Activated CD8-positive, alpha-beta memory T cell treated with anti-CD3 and anti-CD28 coated beads for 24 hours (primary cell): ENCODE measurements around the gene PKP2.
"Not testable (repeated sequence)": the region's sequence is repeated elsewhere in the genome, so short reads cannot be mapped to it uniquely, and the experiment has no call there.

Experiments
- DNase-seq: peaks from one replicate; pipeline ENCODE4 v3.0.0-alpha.2; 2020

PKP2 gene

DNA sequence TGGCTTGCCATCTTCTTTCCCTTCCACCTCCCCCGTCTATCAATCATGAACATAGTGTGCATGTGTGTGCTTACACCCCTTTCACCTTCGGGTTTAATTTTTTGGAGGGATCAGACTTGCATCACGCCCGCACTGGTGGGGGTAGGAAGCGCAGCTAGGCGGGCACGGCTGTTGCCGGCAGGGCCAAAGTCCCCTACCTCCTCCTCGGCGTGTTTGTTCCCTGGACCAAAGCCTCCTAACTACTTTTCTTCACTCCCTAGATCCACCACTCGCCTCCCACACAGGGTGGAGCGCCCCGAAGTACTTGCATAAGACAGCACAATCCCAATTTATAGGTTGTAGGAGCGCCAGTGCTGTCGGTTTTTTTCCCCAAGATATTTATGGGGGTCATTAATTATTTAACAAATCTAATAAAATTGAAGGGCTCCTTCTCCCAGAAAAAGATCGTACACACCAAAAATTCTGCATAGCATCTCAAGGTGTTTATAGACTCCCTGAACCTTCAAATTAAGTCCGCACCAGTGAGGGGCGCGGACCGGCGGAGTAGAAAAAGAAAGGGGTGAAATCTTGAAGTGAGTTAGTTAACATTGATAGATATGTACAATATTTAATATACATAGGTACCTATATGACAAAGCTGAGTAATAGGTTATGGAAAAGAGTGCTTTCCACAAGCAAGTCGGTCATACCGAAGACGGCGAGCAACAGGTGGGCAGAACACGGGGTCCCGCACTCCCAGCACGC is 717 bp downstream of the PKP2 start:
- DNase-seq = no peak

DNA sequence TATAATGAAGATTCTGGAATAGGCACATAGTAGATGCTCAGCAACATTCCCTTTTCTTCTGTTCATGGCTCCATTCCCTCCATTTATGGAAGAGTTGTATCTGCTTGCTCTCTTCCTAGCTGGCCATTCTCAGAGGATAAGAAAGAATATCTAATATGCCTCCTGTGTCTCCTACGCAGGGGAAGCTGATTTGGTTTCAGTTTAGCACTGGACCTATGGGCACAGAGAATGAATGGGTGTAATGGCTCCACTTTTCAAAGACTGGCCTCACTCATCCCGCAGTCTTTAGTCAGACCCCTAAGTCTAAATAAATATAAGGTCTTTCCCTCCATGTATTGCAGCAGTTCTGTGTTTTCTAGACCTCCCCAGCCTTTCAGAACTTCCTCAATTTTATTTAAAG is 2.0 kb downstream of the PKP2 start:
- DNase-seq = no peak

DNA sequence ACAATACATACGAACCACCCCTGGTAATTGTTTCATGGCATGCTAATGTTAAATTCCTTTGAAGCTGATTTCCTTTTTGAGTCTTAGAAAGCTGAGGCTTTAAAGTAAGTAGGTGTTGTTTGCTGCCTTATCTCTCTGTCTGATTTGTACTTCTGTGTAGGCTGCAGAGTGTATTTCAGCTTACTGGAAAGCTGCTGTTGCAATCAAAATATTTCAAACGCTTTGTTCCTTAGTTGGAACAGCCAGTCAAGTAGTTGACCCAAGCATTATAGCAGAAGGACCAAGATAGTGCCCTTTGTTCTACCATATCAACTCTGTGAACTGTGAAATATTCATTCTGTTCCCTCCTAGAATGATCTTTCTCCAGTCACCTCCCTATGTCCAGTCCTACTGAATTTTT is 3.1 kb downstream of the PKP2 start:
- no peak for DNase-seq

DNA sequence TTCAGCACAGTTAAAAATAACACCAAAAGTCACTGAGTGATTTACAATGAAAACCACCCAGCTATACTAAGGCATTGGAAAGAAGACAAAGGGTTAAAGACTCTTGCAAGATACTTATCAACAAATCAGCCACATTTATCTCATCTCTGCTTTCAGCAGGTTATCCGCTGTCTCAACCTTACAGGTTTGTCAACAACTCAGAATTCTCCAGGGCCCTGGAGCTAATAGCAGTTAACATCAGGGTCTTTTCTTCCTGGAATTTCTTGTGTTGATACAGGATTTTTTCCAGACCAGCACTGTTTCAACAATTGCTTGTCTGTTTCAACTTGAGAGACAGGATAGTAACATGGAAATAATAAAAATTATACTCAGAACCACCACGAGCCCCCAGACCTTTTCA is 3.5 kb downstream of the PKP2 start:
- DNase-seq = no peak

DNA sequence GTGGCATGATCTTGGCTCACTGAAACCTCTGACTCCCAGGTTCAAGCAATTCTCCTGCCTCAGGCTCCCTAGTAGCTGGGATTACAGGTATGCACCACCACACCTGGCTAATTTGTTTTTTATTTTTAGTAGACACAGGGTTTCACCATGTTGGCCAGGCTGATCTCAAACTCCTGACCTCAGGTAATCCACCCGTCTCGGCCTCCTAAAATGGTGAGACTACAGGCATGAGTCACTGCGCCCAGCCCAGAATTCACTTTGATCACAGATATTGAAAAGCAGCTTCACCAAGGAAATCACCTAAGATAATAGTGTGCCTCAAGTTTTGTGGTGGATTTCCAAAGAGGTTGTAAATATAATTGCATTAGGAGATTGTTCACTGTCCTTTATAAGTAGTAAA is 4.2 kb downstream of the PKP2 start:
- not testable (repeated sequence) for DNase-seq

DNA sequence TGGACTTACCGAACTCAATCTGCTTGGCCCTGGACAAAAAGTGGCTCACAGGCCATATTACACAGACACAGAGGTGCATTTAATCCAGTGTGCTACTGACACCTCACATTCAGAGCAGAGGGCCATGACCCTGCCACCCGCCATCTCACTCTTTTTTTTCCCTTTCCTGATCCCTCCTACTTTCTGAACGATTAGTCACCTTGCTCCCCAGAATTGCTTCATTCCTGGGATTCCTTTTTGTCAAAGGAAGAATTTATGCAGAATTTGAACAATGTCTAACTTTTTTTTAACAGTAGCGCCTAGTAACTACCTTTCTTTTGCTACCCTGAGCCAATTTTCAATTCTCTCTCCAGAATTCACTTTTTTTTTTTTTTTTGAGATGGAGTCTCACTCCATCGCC is 4.6 kb downstream of the PKP2 start:
- DNase-seq = no peak

DNA sequence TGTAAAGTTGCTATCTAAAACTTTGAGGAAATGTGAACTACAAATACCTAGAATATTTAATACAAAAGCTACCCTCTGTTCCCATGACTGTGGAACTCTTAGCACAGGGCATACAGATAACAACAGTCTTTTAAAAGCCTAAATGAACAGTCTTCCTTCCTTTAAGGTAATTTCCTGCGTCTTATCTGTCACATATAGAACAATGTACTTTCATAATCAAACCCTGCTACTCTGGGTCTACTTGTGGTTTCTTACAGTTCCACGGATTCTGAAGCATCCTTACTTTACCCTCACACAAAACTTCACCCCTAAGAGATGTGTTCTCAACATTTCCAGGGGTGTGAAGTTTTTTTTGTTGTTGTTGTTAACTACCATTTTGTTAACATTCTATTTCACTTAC is 5.1 kb downstream of the PKP2 start:
- no peak for DNase-seq

DNA sequence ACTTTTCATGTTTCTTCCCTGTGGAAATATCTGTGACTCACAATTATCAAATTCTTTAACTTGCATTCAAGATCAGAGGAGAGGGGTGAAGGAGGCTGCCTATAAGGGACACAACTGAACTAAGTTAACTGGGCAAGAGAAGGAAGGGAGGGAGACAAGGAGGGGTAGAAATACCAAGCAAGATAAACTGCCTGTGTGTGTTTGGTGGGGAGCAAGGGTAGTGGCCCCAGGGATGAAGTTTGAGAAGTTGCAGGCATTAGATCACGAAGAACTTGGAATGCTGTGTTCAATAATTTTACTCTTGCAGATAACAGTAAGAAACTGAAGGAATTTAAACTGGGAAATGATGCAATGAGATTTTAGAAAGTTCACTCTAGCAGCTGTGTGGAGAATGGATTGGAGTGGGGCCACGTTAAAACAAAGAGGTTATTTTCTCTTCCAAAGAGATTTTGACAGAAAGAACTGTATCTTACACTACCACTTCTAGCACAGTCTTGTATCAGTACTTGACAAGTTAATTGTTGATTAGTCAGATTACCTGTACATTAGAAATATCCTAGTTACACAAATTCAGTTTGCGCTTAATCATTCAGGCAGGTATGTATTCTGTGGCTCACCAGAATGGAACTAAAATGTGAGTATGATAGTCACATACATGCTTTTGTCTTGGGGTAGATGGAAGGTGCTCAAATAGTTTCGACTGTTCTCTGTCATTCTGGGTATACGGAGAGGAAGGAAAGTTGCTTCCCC is 7.4 kb downstream of the PKP2 start:
- no peak for DNase-seq

DNA sequence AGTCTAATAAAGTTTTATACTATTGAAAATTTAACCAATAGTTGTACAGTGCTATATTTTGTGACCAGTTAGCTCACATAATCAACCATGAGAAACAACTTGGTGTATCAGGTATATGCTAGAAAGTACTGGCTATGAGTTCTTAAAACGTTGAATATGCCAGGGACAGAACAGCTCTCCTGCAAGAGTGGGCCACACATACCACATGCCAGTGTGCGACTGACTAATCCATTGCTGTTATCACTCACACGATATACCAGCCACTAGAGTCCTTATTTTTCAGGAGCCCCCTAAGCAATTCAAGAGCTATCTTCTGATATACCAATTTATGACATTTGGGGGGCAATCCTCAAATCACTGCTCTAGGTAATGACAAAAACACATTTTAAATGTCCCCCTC is 9.5 kb downstream of the PKP2 start:
- no peak for DNase-seq

DNA sequence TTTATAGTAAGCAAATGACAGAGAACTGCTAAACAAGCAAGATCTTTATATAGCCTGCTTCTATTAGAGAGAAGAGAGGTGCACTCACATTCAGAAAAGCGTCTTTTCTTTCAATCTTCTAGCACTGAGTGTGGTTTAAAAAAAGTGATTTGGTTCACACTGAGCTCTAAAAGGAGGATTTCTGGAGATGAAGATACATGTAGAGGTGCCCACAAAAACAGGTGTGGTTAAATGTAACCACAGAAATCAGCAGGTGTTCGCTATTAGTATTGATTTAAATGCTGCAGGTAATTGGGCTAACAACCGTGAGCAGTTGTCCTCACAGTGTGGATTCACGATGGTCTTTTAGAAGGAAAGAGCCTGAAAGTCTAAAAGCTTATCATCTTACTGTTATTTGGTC is 10.7 kb downstream of the PKP2 start:
- DNase-seq = no peak

DNA sequence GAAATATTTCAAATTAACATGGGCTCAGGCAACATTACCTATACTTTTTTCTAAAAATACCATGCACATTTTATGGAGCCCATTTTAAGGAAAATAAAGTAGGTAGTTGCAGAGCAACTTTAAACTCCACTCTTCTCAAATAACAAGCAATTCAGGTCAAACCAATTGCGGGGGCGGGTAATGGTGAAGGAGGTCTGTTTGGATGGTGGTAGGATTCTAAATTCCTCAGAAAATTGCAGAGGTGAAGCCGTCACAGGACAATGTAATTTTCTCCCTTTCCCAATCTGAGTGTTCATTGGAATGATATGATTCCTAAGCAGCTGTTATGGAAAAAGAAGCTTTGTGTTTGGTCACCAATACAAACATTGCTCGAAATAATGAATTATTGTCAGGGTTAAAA is 11.6 kb downstream of the PKP2 start:
- DNase-seq = no peak

DNA sequence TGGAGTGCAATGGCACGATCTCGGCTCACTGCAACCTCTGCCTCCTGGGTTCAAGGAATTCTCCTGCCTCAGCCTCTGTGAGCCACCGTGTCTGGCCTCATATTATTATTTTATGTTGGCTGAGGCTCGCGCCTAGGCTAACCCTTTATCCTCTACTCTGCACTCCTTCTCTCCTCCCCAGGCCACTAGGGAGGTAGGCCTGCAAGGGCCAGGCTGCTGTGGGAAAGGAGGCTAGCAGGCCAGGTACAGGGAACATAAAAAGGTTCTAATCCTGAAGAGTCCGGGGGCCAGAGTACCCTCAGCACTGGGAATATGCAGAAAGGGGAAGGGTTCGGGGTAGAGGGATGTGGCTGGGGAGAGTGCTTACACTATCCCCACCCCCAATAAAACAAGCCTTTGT is 14.9 kb downstream of the PKP2 start:
- no peak for DNase-seq

DNA sequence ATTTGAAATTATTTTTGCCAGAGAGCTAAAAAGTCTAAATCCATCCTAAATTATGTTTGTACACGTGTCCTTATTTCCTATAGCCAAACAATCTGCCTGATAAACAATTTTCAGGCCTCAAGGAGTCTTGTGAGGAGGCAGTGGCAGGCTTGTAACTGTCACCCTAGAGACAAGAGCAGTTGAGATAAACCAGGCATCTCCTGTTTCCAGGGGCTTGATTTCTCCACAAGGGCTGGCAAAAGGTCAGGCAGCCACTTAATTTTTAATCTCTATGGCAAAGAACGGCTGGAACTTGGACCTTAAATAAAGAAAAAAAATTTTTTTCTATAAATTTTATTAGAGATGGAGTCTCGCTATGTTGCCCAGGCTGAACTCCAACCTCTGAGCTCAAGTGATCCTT is 15.5 kb downstream of the PKP2 start:
- DNase-seq = no peak

DNA sequence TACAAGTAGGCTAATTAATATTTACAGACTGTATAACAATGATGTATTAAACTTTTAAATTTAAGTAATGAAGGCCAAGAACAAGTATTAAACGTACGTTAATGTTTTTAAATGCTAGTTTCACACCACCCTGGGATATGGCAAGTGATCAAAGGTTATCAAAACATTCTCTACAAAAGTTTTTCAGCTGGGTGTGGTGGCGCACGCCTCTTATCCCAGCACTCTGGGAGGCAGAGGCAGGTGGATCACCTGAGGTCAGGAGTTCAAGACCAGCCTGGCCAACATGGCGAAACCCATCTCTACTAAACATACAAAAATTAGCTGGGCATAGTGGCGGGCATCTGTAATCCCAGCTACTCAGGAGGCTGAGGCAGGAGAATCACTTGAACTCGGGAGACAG is 17.5 kb downstream of the PKP2 start:
- DNase-seq = not testable (repeated sequence)

DNA sequence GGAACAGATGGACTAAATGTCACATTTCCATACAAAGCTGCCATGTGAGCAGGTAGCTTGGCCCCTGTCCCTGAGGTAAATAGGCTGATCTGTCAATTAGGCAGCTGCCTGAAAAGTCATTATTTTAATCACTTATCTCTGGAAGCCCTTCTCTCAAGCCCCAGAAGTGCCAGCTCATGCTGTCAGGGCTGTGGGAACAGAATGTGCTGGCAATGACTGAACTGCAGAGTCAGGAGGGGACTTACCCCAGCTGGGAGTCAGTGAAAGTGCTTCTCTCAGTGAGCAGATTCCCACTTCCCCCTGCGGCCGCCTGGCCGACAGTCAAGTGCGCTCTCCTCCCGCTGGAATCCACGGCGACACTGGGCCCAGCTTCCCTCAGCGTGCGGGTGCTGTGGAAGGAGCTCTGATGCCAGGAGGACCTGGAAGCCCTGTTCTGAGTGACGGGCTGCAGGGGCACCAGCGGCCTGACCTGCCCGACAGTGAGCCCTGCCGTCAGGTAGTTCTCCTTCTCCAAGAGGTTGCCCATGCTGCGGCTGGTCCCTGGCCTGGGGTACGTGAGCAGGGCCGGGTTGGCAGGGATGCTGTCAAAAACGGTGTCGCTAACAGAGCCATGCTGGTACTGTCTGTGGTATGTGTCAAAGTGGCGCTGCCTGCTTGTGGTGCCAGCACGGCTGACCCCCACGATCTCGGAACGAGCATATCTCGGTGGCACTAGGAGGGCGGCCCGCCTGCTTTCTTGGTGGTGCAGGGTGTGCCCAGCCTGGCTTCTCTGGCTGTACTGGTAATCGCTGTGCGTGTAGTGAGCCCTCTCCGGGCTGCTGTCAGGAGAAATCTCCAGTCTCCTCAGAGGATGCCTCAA is 18.7 kb downstream of the PKP2 start:
- DNase-seq = no peak

DNA sequence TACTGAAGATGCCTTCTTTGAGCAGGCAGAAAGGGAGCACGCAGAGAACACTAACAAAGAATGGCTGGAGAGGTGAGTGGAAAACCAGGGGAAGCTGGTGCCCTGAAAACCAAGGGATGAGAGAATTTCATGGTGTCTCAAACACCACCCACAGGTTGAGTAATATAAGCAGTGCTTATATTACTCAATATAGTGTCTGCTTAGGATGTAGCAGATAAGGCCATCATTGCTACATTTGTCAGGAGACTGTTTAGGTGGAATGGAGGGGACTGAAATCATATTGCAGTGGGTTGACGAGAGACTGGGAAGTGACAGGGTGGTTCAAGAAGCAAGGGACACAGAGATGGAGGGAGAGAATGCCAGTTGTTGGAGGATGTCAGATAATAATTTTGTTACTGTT is 20.6 kb downstream of the PKP2 start:
- no peak for DNase-seq

DNA sequence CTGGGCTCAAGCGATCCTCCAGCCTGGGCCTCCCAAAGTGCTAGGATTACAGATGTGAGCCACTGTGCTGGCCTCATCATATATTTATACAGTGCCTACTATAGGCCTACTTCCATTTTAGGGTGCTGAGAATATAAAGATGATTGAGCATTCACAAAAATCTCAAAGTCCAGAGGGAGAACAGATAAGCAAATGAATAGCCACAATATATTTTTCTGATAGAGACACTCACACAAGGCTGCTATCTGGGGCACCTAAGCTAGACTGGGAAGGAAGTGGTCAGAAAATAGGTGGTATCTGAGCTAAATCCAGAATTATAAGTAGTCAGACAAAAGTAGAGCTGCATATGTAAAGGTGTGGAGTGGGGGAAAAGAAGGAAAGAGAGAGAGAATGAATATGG is 21.6 kb downstream of the PKP2 start:
- DNase-seq = no peak

DNA sequence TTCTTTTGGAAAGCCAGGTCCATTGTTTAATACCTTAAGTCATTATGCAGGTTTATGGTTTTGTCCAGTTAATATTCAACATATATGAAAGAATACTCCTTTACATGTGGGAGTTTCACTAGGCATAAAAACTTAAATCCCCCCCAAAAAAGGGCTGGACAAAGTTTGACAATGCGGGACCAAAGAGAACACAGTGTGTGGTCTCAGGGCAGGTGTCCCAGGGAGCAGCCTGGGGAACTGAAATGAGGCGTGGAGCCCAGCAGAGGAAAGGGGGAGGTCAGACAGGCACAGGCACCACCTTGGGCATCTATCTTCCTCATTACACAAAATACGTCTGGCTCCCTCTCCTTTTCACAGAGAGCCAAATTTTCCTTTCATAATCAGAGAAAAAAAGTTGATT is 22.5 kb downstream of the PKP2 start:
- DNase-seq = no peak

DNA sequence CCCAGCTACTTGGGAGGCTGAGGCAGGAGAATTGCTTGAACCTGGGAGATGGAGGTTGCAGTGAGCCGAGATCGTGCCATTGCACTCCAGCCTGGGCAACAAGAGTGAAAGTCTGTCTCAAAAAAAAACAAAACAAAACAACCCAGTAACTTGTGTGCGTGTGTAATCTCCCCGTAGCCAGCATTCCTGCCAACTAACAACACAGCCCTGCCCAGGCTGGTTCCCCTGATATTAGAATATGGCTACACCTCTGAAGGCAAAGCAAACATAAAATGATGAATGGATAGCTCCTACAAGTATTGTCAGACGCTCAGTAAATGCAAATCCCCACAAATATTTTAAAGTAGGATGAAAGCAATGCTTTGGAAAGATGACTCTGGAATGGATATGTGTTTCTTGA is 24.2 kb downstream of the PKP2 start:
- not testable (repeated sequence) for DNase-seq

DNA sequence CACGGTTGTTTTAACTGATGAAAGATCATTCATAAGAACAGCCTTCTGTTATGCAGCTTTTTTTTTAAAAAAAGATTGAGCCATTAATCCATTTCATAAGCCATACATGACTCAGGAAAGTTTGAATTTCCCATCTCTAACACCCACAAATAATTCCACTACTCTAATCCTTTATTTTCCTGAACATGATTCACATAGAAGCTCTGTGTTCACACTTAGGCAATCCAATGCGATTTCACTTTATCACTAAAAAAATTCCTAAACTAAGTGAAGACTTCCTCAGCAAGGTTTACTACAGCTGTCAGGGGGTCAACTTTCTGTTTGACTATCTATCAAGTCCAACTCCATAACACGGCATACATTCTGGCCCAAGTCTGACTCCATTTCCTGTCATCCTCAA is 25.9 kb downstream of the PKP2 start:
- no peak for DNase-seq

DNA sequence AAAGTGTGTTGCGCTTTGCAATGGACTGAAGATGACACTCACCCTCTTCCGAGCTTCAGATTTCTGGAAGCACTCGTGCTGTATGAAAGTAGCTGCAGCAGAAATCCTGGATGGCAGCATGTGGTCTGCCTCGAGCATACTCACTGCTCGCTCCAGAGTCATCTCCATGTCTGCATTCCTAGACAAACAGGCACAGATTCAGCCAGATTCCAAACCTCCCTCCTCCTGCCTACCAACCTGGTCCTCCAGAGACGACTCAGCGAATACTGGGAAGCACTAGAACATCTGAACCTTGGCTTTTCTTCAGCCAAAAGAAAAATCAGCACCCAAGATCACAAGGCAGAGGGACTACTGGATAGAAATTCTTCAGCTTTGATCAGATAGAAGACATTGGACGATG is 27.7 kb downstream of the PKP2 start:
- no peak for DNase-seq

DNA sequence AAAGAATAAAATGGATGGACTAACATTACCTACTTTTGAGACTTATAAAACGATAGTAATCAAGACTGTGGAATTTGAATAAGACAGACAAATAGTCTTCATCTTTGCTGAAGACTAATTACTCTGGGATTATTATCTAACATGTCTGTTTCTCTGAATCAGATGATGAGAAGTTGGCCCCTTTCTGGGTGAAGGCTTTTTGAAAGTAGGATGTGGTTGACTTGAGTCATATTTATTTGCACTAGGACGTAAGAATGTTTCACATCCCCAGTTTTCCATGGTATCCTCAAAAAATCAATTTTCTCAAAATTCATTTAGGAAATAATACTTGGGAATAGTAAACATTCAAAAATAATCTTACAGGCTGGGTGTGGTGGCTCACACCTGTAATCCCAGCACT is 31.8 kb downstream of the PKP2 start:
- no peak for DNase-seq

DNA sequence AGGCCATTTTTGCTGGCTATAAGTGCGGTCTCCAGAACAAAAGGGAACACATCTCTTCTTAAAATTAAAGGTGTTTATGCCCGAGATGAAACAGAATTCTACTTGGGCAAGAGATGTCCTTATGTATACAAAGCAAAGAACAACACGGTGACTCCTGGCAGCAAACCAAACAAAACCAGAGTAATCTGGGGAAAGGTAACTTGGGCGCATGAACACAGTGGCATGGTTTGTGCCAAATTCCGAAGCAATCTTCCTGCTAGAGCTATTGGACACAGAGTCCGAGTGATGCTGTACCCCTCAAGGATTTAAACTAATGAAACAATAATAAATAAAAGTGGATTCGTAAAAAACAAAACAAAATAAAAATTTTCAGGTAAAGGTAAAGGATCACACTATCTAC is 33.4 kb downstream of the PKP2 start:
- no peak for DNase-seq

DNA sequence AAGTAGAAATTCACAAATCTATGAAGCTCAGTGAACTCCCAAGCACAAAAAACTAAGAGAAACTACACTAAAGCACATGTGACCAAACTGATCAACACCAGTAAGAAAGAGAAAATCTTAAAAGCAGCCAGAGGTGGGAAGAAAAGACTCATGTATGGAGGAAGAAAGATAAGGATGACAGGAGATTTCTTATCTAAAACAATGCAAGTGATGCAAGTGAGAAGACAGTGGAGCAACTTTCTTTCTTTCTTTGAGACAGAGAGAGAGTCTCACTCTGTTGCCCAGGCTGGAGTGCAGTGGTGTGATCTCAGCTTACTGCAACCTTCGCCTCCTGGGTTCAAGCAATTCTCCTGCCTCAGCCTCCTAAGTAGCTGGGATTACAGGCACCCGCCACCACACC is 34.9 kb downstream of the PKP2 start:
- DNase-seq = not testable (repeated sequence)
